Measurements from ENCODE around the gene CREBBP.

CREBBP gene

DNA sequence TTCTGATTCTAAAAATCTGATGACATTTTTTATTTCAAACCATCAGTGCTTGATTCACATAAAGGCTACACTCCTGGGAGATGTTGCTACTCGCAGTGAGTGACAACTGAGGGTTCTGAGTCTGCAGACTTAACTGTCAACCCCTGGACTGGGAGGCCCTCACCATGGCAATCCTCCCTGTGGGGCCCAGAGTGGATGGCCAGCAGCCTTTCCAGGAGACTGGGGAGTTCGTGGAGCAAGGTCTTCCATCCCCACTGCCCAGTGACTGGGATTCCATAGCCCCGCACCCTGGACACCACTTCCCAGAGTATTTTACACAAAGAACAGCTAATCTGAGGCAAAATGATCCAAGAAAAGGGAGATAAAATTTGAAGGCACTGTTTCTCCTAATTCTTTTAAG, 59.3 kb downstream of the CREBBP start:
- no peak for TF ChIP-seq ZFX (IDR thresholded peaks at IDR 0.05)
- TF ChIP-seq, protein P1, sequence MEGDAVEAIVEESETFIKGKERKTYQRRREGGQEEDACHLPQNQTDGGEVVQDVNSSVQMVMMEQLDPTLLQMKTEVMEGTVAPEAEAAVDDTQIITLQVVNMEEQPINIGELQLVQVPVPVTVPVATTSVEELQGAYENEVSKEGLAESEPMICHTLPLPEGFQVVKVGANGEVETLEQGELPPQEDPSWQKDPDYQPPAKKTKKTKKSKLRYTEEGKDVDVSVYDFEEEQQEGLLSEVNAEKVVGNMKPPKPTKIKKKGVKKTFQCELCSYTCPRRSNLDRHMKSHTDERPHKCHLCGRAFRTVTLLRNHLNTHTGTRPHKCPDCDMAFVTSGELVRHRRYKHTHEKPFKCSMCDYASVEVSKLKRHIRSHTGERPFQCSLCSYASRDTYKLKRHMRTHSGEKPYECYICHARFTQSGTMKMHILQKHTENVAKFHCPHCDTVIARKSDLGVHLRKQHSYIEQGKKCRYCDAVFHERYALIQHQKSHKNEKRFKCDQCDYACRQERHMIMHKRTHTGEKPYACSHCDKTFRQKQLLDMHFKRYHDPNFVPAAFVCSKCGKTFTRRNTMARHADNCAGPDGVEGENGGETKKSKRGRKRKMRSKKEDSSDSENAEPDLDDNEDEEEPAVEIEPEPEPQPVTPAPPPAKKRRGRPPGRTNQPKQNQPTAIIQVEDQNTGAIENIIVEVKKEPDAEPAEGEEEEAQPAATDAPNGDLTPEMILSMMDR (conservative IDR thresholded peaks at IDR 0.05) = no peak
- no peak overlapping the region for H3K27ac ChIP-seq

DNA sequence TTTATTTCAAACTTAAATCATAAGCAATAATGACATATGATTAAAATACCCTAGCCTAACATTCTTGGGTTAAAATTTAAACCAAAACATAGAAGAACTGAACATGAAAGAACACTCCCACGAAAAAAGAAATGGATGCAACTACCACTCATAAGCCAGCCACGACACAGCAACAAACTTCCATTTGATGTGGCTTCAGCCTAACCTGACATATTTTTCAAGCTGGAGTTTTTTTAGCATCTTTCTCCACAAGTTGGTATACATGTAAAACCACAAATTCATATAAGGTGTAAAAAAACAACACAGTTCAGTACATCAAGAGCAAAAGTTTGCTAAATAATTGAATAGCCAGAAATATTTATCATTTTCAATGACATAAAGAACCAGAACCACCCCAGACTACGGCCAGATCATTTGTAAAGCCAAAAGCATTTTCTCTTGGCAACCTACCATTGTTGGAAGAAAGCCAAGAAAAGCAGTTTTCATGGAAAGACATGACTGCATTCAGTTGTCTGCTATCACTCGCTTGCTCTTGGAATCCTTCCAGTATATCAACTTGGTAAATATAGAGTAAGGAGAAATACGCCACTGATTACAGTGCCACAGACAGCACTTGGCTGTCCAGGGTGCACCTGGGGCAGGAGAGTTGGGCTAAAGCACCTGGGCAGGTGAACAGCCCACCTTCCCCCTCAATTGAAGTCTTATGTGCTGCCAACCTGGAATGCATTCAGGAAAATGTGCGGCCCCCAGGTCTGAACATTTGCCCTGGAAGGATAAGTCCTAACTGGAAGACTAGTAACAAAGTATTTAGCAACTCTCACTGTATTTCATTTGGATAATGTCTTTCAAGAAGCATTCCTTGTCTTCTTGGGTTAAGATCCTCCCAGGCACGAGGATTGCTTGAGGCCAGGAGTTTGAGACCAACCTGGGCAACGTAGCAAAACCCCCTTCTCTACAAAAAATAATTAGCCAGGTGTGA, 60.5 kb downstream of the CREBBP start:
- no peak for TF ChIP-seq ZFX (IDR thresholded peaks at IDR 0.05)
- TF ChIP-seq, protein P1 (conservative IDR thresholded peaks at IDR 0.05) = no peak
- no peak overlapping the region for H3K27ac ChIP-seq

DNA sequence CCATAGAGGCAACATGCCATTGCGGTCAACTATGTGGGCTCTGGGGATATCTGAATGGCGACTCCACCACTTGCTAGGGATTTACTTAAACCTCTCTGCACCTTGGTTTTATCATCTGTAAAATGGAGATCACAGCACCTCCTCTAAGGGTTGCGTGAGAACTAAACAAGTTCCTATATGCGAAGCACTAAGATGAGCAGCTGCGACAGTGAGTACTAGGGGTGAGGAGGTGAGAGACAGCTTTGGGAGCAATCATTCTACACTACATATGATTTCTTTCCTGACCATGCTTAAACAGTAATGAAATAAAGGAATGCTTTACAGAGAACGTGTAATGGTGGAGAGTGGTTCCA, 61.4 kb downstream of the CREBBP start:
- TF ChIP-seq, protein P1 (conservative IDR thresholded peaks at IDR 0.05) = no peak
- TF ChIP-seq ZFX (IDR thresholded peaks at IDR 0.05) = no peak
- H3K27ac ChIP-seq = no peak overlapping the region

DNA sequence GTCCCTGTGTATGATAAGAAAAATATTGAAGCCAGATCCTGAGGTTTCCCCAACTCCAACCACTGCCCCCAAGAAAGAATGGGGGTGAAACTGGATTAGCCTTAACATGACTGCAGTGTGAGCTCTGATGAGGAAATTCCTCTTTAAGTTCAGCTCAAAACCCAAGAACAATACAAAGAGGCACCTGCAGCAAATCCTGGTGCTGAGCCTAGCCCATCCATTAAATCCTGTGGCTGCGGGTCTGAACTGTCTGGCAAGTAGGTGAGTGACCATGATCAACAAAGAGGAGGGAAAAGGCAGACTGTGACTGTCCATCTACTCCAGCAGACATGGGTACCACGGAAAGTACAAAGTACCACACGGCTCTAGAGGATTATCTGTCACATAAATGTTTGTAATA, 64.2 kb downstream of the CREBBP start:
- H3K27ac ChIP-seq = no peak overlapping the region
- TF ChIP-seq, protein P1 (conservative IDR thresholded peaks at IDR 0.05) = no peak
- no peak for TF ChIP-seq ZFX (IDR thresholded peaks at IDR 0.05)

DNA sequence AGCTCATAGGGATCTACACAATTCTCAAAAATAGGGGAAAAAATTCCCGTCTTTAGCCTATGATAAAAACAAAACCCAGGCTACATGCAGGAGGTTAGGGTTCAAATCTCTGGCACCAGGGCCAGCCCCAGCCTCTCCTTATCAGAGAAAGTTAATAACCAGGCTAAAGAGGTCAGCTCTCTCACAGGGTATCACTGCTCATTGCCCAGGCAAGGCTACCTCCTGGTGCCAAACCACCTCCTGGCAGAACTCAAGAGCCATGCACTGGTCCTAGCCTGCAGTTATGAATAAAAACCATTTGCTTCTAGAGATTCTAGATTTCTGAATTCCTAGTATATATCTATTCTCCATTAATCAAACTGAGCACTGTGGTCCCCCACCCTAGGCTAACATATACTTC, 65.8 kb downstream of the CREBBP start:
- TF ChIP-seq ZFX (IDR thresholded peaks at IDR 0.05) = no peak
- TF ChIP-seq, protein P1 (conservative IDR thresholded peaks at IDR 0.05) = no peak
- H3K27ac ChIP-seq = no peak overlapping the region

DNA sequence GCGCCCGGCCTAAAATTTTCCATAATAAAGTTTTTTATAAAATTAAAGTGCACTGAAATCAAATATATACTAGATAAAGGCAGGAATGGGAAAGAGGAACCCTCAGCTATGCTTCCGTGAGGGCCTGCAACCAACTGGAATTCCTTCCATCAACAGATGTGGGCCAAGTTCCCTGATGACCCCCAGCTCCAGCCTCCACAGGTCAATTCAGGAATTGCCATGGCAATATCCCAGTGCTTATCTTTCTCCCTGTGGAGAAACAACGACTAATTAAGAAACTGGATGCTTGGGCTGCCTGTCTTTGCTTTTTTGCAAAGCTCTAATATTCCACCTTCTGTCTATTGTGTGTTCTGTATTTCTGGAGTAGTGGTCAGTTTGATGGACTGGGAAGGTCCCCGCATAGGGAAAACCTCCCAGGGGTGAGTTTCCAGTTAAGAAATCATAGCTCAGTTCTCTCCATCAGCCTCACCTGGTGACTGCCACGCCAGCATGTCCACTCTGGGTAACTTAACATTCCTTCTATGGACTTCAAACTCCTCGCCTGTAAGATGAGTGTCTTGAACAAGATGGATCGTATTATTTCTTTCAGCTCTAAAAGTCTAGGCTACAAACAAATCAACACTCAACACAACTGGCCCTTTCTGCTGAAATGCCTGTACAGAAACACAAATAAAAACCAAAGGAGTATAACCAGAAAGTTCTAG, 67.9 kb downstream of the CREBBP start:
- no peak overlapping the region for H3K27ac ChIP-seq
- no peak for TF ChIP-seq ZFX (IDR thresholded peaks at IDR 0.05)
- TF ChIP-seq, protein P1 (conservative IDR thresholded peaks at IDR 0.05) = no peak

DNA sequence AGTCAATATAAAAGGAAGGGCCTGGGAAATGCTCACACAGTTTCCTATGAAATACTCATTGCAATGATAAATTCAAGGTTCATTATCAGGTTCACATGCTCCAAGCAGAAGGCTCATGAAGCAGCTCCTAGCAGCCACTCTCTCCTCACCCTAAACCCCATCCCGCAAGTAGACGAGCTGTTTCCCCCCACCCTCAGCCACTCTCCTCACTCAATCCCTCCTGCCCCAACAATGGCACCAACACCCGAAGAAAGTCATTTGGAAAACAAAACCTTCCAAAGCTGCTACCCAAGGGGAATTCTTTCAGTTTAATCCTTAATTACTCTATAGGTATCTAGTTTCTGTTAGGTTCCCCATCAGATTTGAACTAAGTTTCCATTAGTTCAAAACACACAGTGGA, 69.7 kb downstream of the CREBBP start:
- no peak overlapping the region for H3K27ac ChIP-seq
- TF ChIP-seq ZFX (IDR thresholded peaks at IDR 0.05) = no peak
- TF ChIP-seq, protein P1 (conservative IDR thresholded peaks at IDR 0.05) = no peak
